Fibroblast of lung (primary cell): ENCODE data around the gene FAM170A.

ENCODE experiments used
- CTCF ChIP-seq, 2 donors: IDR thresholded peaks in 1 of 2; conservative IDR thresholded peaks in 1 of 2; 1 replicate in 1 of 2; 2 replicates in 1 of 2; pipeline ENCODE4 v1.5.1; 2011 to 2012; ENCODE audit warnings: low read length in 2 of 2, control low read depth in 1 of 2, inconsistent platforms in 1 of 2, low read depth in 1 of 2, mild to moderate bottlenecking in 1 of 2
- EZH2 ChIP-seq: IDR thresholded peaks from 2 replicates; pipeline ENCODE4 v1.5.1; 2012; ENCODE audit warnings: low read length, control low read depth, mild to moderate bottlenecking; ENCODE audit errors: missing control alignments

GRCh38 chr5:119680080-119680479 lies 50.7 kb downstream of the FAM170A start:
- TF ChIP-seq CTCF (conservative IDR thresholded peaks at IDR 0.05 in 1 of 2, IDR thresholded peaks at IDR 0.05 in 1 of 2; ENCODE audit: low read depth in 1 of 2, low read length in 2 of 2) (no peak), EZH2 (no peak)
